ENCODE results near the gene PTPN3.

PTPN3 gene

GRCh38 chr9:109454041-109454440 is 44.1 kb downstream of the PTPN3 start:
- no peak for DNase-seq (ENCODE audit: low read depth in 1 of 2, low spot score in 1 of 2)

- no peak for DNase-seq (ENCODE audit: low read depth in 1 of 2, low spot score in 1 of 2)
These were observed 44.8 kb downstream of the PTPN3 start for GRCh38 chr9:109453210-109453842.

- no peak for DNase-seq (ENCODE audit: low read depth in 1 of 2, low spot score in 1 of 2)
These were observed 45.3 kb downstream of the PTPN3 start for GRCh38 chr9:109452761-109453160.

- no peak for DNase-seq (ENCODE audit: low read depth in 1 of 2, low spot score in 1 of 2)
These were observed 46.6 kb downstream of the PTPN3 start for GRCh38 chr9:109451311-109452025.

- no peak for DNase-seq (ENCODE audit: low read depth in 1 of 2, low spot score in 1 of 2)
These were observed 47.8 kb downstream of the PTPN3 start for GRCh38 chr9:109450346-109450745.

- no peak for DNase-seq (ENCODE audit: low read depth in 1 of 2, low spot score in 1 of 2)
These were observed 48.9 kb downstream of the PTPN3 start for GRCh38 chr9:109449036-109449798.

- no peak for DNase-seq (ENCODE audit: low read depth in 1 of 2, low spot score in 1 of 2)
These were observed 49.9 kb downstream of the PTPN3 start for GRCh38 chr9:109448223-109448622.

GRCh38 chr9:109447329-109448076 is 50.6 kb downstream of the PTPN3 start:
- no peak for DNase-seq (ENCODE audit: low read depth in 1 of 2, low spot score in 1 of 2)

- no peak for DNase-seq (ENCODE audit: low read depth in 1 of 2, low spot score in 1 of 2)
These were observed 53.3 kb downstream of the PTPN3 start for GRCh38 chr9:109444771-109445320.

GRCh38 chr9:109442716-109443115 is 55.4 kb downstream of the PTPN3 start:
- no peak for DNase-seq (ENCODE audit: low read depth in 1 of 2, low spot score in 1 of 2)

- DNase-seq (ENCODE audit: low read depth in 1 of 2, low spot score in 1 of 2), result no peak
These were observed 56.8 kb downstream of the PTPN3 start for GRCh38 chr9:109441296-109441695.

GRCh38 chr9:109440797-109441287 is 57.3 kb downstream of the PTPN3 start:
- DNase-seq (ENCODE audit: low read depth in 1 of 2, low spot score in 1 of 2), result peak; percentile 2 to 44

GRCh38 chr9:109440117-109440515 is 58.0 kb downstream of the PTPN3 start:
- DNase-seq (ENCODE audit: low read depth in 1 of 2, low spot score in 1 of 2), result no peak

- no peak for DNase-seq (ENCODE audit: low read depth in 1 of 2, low spot score in 1 of 2)
These were observed 58.6 kb downstream of the PTPN3 start for GRCh38 chr9:109439378-109440116.

- no peak for DNase-seq (ENCODE audit: low read depth in 1 of 2, low spot score in 1 of 2)
These were observed 60.8 kb downstream of the PTPN3 start for GRCh38 chr9:109437286-109437685.

- DNase-seq (ENCODE audit: low read depth in 1 of 2, low spot score in 1 of 2), result no peak
These were observed 62.0 kb downstream of the PTPN3 start for GRCh38 chr9:109436071-109436470.

GRCh38 chr9:109433476-109433875 is 64.6 kb downstream of the PTPN3 start:
- DNase-seq (ENCODE audit: low read depth in 1 of 2, low spot score in 1 of 2), result no peak

GRCh38 chr9:109430231-109430630 is 67.9 kb downstream of the PTPN3 start:
- DNase-seq (ENCODE audit: low read depth in 1 of 2, low spot score in 1 of 2), result no peak

GRCh38 chr9:109428854-109429253 is 69.3 kb downstream of the PTPN3 start:
- DNase-seq (ENCODE audit: low read depth in 1 of 2, low spot score in 1 of 2), result no peak

GRCh38 chr9:109427886-109428285 is 70.2 kb downstream of the PTPN3 start:
- no peak for DNase-seq (ENCODE audit: low read depth in 1 of 2, low spot score in 1 of 2)
